Peyer's patch (tissue), 4 donors: ENCODE results near the gene GBX1. TPM values are rescaled to one million over a fixed set of nuclear protein-coding genes. Genes with fewer than 3 reads are reported as not detected.

Experiments
- DNase-seq, 3 donors: peaks; one replicate each; pipeline ENCODE4 v3.0.0-alpha.2; 2017 to 2019
- H3K27ac ChIP-seq, 4 donors: fragments of 200-600 bp; sonication (generic); one replicate each; pipeline ENCODE4 v1.5.1; 2016 to 2019
- H3K27me3 ChIP-seq, 2 donors: fragments of 200-600 bp; sonication (generic); one replicate each; pipeline ENCODE4 v1.5.1; 2019
- H3K36me3 ChIP-seq, 3 donors: fragments of 200-600 bp; sonication (generic); one replicate each; pipeline ENCODE4 v1.5.1; 2016 to 2019
- H3K4me1 ChIP-seq, 4 donors: fragments of 200-600 bp; sonication (generic); one replicate each; pipeline ENCODE4 v1.5.1; 2016 to 2019
- H3K4me3 ChIP-seq, 4 donors: fragments of 200-600 bp; sonication (generic); 1 replicate in 3 of 4; 2 replicates in 1 of 4; pipeline ENCODE4 v1.5.1; 2016 to 2019; ENCODE audit warnings: mild to moderate bottlenecking in 1 of 4
- H3K9me3 ChIP-seq, 4 donors: fragments of 200-600 bp; sonication (generic); one replicate each; pipeline ENCODE4 v1.5.1; 2016 to 2019; ENCODE audit warnings: mild to moderate bottlenecking in 1 of 4
- POLR2A ChIP-seq, 2 donors: fragments of 450-650 bp; IDR thresholded peaks; one replicate each; pipeline ENCODE4 v1.5.1; 2017; ENCODE audit warnings: antibody characterized with exemption in 2 of 2, mild to moderate bottlenecking in 2 of 2, moderate library complexity in 2 of 2
- total RNA-seq, 4 donors: library from RNA; depleted of rRNA; stranded (reverse); fragments of >200 nt; gene quantifications; one replicate each; pipeline ENCODE4 v1.1.0, GENCODE V29; 2016
- TF ChIP-seq, protein P1 (sequence below), 6 experiments: fragments of 450-650 bp in 4 of 6; fragments of 200-600 bp in 2 of 6; sonication (generic) in 1 of 6; IDR thresholded peaks; one replicate each; pipeline ENCODE4 v1.5.1; 2017 to 2019; ENCODE audit warnings: antibody characterized with exemption in 6 of 6, mild to moderate bottlenecking in 3 of 6, moderate library complexity in 1 of 6

GBX1 gene
- total RNA-seq, 4 donors from 2014 or later = not detected

DNA sequence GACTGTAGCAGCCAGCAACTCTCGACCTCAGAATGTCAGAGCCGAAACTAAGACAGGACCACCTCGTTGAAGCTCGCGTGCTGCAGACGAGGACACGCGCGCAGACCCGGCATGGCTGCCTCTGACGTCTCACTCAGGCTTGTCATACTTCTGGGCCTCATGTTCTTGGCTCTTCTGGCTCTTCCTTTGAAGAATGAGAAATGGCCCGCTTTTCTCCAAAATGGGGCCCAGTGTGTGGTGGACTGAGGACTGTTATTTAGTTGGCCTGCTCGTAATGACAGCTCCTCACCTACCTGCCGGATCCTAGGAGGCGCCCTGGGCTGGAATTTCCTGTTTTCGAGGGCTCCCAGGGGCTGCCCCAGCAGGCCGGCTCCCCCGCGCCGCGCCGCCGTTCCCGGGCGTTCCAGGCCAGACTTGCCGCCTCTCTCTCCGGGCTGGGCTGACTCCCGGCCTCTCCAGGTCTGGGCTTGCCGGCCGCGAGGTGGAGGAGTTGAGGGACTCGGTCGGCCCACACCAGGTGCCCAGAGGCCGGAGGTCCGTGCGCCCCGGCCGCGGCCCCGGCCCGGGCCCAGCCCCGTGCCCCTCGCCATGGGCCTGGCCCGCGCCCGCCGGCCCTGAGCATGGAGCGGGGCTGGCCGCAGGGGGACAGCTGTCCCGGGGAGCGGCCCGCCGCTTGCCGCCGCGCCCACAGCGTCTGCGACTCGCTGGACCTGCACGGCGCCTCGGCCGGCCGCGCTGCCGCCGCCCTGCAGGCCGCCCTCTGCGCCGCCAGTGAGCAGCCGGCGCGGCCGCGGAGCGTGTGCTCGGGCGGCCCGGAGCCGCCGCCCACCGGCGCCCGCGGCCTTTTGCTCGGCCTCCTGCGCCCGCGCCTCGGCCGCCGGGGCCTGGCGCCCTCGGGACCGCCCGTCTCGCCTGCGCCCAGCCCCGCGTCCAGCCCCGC, 53.1 kb downstream of the GBX1 start:
- no peak overlapping the region for H3K27ac ChIP-seq
- no peaks in the 10 kb centered on the region for H3K9me3 ChIP-seq
- TF ChIP-seq, protein P1, sequence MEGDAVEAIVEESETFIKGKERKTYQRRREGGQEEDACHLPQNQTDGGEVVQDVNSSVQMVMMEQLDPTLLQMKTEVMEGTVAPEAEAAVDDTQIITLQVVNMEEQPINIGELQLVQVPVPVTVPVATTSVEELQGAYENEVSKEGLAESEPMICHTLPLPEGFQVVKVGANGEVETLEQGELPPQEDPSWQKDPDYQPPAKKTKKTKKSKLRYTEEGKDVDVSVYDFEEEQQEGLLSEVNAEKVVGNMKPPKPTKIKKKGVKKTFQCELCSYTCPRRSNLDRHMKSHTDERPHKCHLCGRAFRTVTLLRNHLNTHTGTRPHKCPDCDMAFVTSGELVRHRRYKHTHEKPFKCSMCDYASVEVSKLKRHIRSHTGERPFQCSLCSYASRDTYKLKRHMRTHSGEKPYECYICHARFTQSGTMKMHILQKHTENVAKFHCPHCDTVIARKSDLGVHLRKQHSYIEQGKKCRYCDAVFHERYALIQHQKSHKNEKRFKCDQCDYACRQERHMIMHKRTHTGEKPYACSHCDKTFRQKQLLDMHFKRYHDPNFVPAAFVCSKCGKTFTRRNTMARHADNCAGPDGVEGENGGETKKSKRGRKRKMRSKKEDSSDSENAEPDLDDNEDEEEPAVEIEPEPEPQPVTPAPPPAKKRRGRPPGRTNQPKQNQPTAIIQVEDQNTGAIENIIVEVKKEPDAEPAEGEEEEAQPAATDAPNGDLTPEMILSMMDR (IDR thresholded peaks at IDR 0.05) = no peak
- no peak for TF ChIP-seq POLR2A (IDR thresholded peaks at IDR 0.05)
- H3K4me1 ChIP-seq = peaks cover 0 to 34% (median 4%) of the 10 kb centered on the region in 4 donors
- DNase-seq = no peak
- H3K36me3 ChIP-seq = peaks cover 0 to 27% (median 0%) of the 10 kb centered on the region in 3 donors
- peak overlapping the region in 3 of 4 donors; percentile 34 to 48 (median 40) for H3K4me3 ChIP-seq
- no peaks in the 10 kb centered on the region for H3K27me3 ChIP-seq

DNA sequence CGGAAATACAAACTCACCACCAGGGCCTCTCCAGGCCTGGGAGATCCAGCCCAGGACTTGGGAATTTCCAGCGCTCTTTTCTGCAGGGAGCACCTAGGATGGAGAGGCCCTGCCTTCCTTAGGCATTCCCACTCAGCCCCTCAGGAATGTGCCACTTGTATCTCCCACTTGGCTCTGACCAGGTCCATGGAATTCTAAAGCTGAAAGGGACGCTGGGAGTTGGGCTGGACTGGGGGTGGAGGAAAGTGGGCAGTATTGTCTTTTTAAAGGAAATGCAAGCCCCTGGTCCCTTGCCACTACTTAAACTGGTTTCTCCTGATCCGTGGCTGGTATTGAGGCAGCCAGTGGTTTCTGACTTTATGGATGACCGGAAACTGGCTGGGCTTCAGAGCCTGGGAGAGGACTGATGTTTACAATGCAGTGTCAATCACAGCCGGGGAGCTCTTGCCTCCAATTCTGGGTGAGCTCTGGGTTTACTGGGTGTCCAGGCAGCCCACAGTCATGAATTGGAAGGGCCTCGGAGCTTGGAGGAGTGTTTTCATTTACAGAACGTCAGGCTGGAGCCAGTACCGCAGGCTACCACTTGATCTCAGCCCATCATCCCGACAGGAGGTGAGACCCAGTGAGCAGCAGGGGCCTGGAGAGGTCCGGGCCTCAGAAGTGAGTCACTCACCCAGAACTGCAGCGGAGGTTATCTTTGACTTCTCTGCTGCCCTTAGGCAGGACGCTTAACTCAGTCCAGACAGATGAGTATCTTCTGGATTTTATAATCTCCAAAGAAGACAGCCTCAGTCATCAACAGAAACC, 53.9 kb downstream of the GBX1 start:
- TF ChIP-seq POLR2A (IDR thresholded peaks at IDR 0.05) = no peak
- TF ChIP-seq, protein P1 (IDR thresholded peaks at IDR 0.05) = no peak
- peaks cover 0 to 18% (median 0%) of the 10 kb centered on the region in 3 donors for H3K36me3 ChIP-seq
- no peak for DNase-seq
- H3K9me3 ChIP-seq = no peaks in the 10 kb centered on the region
- no peaks in the 10 kb centered on the region for H3K27me3 ChIP-seq
- H3K27ac ChIP-seq = no peak overlapping the region
- H3K4me3 ChIP-seq = no peak overlapping the region
- peaks cover 0 to 34% (median 4%) of the 10 kb centered on the region in 4 donors for H3K4me1 ChIP-seq

DNA sequence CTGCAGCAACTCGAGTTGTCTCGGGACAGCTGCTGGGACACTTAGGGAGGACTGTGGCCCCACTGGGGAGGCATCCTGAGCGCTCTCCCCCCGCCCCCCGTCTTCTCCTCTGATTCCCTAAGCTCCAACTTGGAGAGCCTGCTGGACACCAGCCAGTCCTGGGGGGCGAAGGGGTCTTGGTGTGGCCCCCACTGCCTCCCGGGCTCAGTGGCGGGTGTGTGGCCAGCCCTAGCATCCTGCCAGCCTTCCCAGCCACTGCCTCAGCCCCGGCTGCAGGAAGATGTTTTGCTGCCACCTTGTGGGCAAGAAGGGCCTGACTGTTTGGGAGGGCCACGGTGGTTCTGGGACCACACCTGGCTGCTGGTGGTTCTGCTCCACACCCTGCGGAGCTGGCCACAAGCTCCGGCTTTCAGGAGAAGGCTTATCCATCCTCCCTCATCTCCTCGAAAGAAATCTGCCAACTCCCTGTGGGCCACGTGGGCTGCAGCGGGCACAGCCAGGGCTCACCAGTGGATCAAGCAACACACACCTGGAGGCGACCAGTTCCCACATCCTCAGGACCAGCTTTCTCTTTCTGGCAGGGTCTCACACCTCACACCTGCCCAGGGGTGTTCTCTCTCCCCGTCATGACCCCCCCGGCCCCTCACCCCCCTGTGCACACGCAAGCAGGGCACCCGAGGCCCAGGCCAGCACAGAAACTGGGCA, 56.4 kb downstream of the GBX1 start:
- DNase-seq = peak; percentile 73 to 91 (median 83)
- Histone ChIP-seq H3K27me3 (no peaks in the 10 kb centered on the region), H3K27ac (no peak overlapping the region), H3K4me1 (peaks cover 0 to 34% (median 4%) of the 10 kb centered on the region in 4 donors), H3K9me3 (no peaks in the 10 kb centered on the region), H3K4me3 (no peak overlapping the region), H3K36me3 (no peaks in the 10 kb centered on the region)
- TF ChIP-seq, protein P1 (IDR thresholded peaks at IDR 0.05) = peak; percentile 75 to 93 (median 89)
- no peak for TF ChIP-seq POLR2A (IDR thresholded peaks at IDR 0.05)

DNA sequence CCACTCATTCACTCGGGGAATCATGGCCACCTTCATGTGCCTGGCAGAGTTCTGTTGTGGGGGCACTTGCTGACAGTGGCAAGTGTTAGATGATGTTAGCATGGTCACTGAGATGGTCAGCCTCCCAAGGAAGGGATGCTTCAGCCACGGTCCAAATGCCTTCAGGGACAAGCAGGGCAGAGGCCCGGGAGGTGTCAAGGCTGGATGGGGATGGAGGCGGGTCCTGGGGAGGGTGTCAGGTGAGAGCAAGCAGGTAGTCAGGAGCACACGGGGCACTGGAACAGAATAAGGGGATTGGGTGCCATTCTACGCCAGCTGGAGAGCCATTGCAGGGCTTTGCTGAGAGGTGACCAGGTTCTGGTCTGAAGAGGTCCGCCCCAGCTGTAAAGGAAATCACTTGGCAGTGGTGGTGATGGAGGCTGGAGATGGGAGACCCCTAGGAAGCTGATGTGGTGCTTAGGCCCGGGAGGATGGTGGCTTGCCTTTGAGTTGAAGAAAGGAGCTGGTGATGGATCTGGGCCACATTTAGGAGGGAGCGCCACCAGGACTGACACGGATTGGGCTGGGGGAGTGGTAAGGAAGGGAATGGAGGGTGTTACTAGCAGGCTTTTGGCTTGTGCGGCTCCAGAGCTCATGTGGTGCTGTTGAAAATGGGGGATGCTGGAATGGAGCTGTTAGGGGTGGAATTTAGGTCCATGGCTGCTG, 57.1 kb downstream of the GBX1 start:
- no peaks in the 10 kb centered on the region for H3K9me3 ChIP-seq
- H3K27me3 ChIP-seq = no peaks in the 10 kb centered on the region
- no peak for TF ChIP-seq POLR2A (IDR thresholded peaks at IDR 0.05)
- TF ChIP-seq, protein P1 (IDR thresholded peaks at IDR 0.05) = no peak
- H3K4me3 ChIP-seq = no peak overlapping the region
- H3K27ac ChIP-seq = peak overlapping the region in 2 of 4 donors; percentile 15 to 38
- DNase-seq = no peak
- no peaks in the 10 kb centered on the region for H3K36me3 ChIP-seq
- peaks cover 0 to 28% (median 3%) of the 10 kb centered on the region in 4 donors for H3K4me1 ChIP-seq
